Thyroid gland (tissue), 4 donors: ENCODE measurements around the gene SHROOM3. TPM values are rescaled to one million over a fixed set of nuclear protein-coding genes. Genes with fewer than 3 reads are reported as not detected.

Experiments used
- DNase-seq, 2 donors: peaks; one replicate each; pipeline ENCODE4 v3.0.0-alpha.2; 2019
- H3K27ac ChIP-seq, 3 donors: fragments of 200-600 bp; sonication (generic); 1 replicate in 2 of 3; 2 replicates in 1 of 3; pipeline ENCODE4 v1.5.1; 2016 to 2019; ENCODE audit warnings: mild to moderate bottlenecking in 1 of 3, moderate library complexity in 1 of 3
- H3K27me3 ChIP-seq: fragments of 200-600 bp; sonication (generic); one replicate; pipeline ENCODE4 v1.5.1; 2019
- H3K36me3 ChIP-seq, 2 donors: fragments of 200-600 bp; sonication (generic); one replicate each; pipeline ENCODE4 v1.5.1; 2016 to 2019
- H3K4me1 ChIP-seq, 2 donors: fragments of 200-600 bp; sonication (generic); one replicate each; pipeline ENCODE4 v1.5.1; 2017 to 2019
- H3K4me3 ChIP-seq, 3 donors: fragments of 200-600 bp; sonication (generic); replicated peaks in 1 of 3; 1 replicate in 2 of 3; 2 replicates in 1 of 3; pipeline ENCODE4 v1.5.1; 2016; ENCODE audit warnings: mild to moderate bottlenecking in 1 of 3
- H3K9me3 ChIP-seq: fragments of 200-600 bp; sonication (generic); one replicate; pipeline ENCODE4 v1.5.1; 2017
- POLR2A ChIP-seq, 2 donors: fragments of 450-650 bp; IDR thresholded peaks; one replicate each; pipeline ENCODE4 v1.6.1; 2017; ENCODE audit warnings: antibody characterized with exemption in 2 of 2, mild to moderate bottlenecking in 2 of 2, moderate library complexity in 1 of 2
- WGBS, 2 donors: methylation state at CpG; one replicate each; pipeline ENCODE4 v1.1.5; 2017; 5-methylcytosine and 5-hydroxymethylcytosine counted together
- intact Hi-C: fragments of 100-400 bp; cut with DNase I; formaldehyde crosslinking; loops from one replicate; pipeline ENCODE4 v1.15.1; 2023
- total RNA-seq, 4 donors: library from RNA; depleted of rRNA; stranded (reverse); fragments of >200 nt; gene quantifications; one replicate each; pipeline ENCODE4 v1.2.3, GENCODE V29; 2016
- TF ChIP-seq, protein P1 (sequence below), 6 experiments: fragments of 200-600 bp in 3 of 6; fragments of 450-650 bp in 3 of 6; sonication (generic) in 3 of 6; IDR thresholded peaks; one replicate each; pipeline ENCODE4 v1.5.1; 2016 to 2019; ENCODE audit warnings: antibody characterized with exemption in 6 of 6, mild to moderate bottlenecking in 2 of 6, inconsistent platforms in 1 of 6, moderate library complexity in 1 of 6

SHROOM3 gene
- total RNA-seq, 4 donors from 2014 or later, result 41.7 to 77.8 (median 62.0) TPM

DNA sequence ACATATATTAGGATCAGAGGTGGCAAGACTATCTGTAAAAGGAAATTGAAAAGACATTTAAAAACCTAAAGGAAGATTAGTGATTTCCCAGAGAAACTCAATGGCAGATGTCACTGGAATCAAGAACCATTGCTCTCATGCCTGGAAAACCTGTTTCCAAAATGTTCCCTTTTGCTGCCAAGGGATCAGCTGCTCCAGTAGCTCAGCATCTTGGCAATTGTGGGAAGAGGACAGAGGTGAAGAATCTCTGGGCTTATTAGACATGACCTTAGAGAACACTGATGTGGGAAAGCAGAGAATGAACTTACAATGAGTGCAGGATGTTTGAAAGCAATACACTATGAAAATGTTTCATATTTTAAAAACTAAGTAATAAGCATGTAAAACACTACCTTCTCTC, 98.3 kb downstream of the SHROOM3 start:
- TF ChIP-seq POLR2A (IDR thresholded peaks at IDR 0.05), result no peak
- TF ChIP-seq, protein P1, sequence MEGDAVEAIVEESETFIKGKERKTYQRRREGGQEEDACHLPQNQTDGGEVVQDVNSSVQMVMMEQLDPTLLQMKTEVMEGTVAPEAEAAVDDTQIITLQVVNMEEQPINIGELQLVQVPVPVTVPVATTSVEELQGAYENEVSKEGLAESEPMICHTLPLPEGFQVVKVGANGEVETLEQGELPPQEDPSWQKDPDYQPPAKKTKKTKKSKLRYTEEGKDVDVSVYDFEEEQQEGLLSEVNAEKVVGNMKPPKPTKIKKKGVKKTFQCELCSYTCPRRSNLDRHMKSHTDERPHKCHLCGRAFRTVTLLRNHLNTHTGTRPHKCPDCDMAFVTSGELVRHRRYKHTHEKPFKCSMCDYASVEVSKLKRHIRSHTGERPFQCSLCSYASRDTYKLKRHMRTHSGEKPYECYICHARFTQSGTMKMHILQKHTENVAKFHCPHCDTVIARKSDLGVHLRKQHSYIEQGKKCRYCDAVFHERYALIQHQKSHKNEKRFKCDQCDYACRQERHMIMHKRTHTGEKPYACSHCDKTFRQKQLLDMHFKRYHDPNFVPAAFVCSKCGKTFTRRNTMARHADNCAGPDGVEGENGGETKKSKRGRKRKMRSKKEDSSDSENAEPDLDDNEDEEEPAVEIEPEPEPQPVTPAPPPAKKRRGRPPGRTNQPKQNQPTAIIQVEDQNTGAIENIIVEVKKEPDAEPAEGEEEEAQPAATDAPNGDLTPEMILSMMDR (IDR thresholded peaks at IDR 0.05), result no peak
- intact Hi-C loops, result no loop called here

DNA sequence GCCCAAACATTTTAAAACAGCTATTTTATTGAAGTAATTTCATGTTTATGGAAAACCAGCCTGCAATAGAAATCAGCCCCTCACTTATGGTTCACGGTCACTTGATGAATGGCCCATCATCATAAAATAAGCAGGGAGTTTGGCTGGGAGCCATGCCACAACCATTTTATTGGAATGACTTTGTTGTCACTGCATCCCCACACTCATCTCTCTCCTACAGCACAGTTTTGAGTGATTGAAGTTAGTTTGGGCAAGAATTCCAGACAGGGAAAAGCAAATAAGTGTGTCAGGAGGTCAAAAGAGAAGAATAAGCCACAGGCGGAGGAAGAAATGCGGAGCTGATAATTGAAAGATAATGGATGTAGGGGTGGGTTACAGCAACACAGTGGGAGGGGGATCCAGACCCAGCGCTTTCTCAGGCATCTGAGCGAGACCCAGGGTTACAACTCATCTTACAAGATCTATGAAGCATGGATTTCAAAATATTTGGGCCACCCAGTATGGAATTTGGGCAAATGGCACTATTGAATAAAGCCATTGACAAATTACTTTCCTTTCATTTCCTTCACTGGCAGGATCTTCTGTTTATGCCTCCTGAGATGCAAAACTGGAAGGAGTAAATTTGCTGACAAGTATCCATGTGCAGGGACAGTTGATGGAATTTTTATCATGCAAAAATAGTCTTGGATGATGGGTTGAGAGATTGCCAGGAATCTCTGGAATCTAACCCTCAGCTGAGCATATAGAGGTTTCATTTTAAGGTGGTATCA, 100.8 kb downstream of the SHROOM3 start:
- 72 to 74% methylated on average over 5 of the region's 5 CpGs for WGBS, 2 donors
- intact Hi-C loops, result no loop called here

More for the DNA sequence above, 98.3 kb downstream of the SHROOM3 start:
- no peak for DNase-seq
- Histone ChIP-seq H3K36me3 (no peaks in the 10 kb centered on the region), H3K27me3 (no peaks in the 10 kb centered on the region), H3K27ac (no peak overlapping the region), H3K4me1 (peaks cover 4 to 19% of the 10 kb centered on the region in 2 donors), H3K9me3 (no peaks in the 10 kb centered on the region), H3K4me3 (no peak overlapping the region)

DNA sequence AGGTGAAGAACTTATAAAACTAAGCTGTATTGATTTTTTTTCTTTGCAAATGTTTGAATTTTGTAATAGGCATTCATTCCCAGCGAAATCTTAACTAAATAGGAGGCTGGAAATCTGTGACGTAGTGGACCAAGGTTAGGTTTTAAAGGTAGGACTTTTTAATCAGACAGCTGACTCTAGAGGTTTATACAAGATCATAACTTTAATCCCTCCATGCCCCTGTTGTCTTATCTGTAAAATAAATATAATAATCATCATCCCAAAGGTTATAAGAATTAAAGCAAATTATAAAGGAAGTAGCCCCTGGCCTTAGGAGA, 101.3 kb downstream of the SHROOM3 start:
- H3K9me3 ChIP-seq, result no peaks in the 10 kb centered on the region
- TF ChIP-seq POLR2A (IDR thresholded peaks at IDR 0.05), result no peak
- TF ChIP-seq, protein P1 (IDR thresholded peaks at IDR 0.05), result no peak
- no peak for DNase-seq
- peaks cover 4 to 19% of the 10 kb centered on the region in 2 donors for H3K4me1 ChIP-seq
- H3K36me3 ChIP-seq, result no peaks in the 10 kb centered on the region
- 79 to 90% methylated on average over 2 of the region's 2 CpGs for WGBS, 2 donors
- no peak overlapping the region for H3K27ac ChIP-seq
- H3K27me3 ChIP-seq, result no peaks in the 10 kb centered on the region
- H3K4me3 ChIP-seq, result no peak overlapping the region
- intact Hi-C loops, result no loop called here

More for the DNA sequence above, 100.8 kb downstream of the SHROOM3 start:
- Histone ChIP-seq H3K4me3 (no peak overlapping the region), H3K27ac (no peak overlapping the region), H3K36me3 (no peaks in the 10 kb centered on the region), H3K27me3 (no peaks in the 10 kb centered on the region), H3K9me3 (no peaks in the 10 kb centered on the region), H3K4me1 (peaks cover 4 to 19% of the 10 kb centered on the region in 2 donors)
- no peak for DNase-seq
- TF ChIP-seq POLR2A (IDR thresholded peaks at IDR 0.05), result no peak
- TF ChIP-seq, protein P1 (IDR thresholded peaks at IDR 0.05), result no peak

DNA sequence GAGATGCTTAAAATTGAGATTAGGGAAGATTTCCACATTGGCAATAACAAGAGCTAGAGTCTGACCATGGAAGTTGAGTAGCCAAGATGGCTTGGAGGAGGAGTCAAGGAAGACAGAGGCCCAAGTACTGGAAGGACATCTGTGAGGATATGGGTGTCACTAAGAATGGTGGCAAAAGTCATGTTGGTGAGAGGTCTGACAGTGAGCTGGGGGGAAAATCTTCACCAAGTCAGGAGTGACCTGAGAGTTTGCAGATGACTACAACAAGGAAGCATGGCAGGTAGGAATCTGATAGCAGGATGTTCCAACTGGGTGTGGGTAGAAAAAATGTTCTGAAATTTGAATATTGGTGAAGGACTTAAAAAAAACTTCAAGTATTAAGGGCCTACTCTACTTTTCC, 103.3 kb downstream of the SHROOM3 start:
- no peaks in the 10 kb centered on the region for H3K9me3 ChIP-seq
- intact Hi-C loops, result no loop called here
- no peaks in the 10 kb centered on the region for H3K36me3 ChIP-seq
- no peak overlapping the region for H3K4me3 ChIP-seq
- H3K27me3 ChIP-seq, result no peaks in the 10 kb centered on the region
- H3K4me1 ChIP-seq, result peaks cover 4 to 19% of the 10 kb centered on the region in 2 donors
- TF ChIP-seq, protein P1 (IDR thresholded peaks at IDR 0.05), result no peak
- no peak for TF ChIP-seq POLR2A (IDR thresholded peaks at IDR 0.05)
- no peak for DNase-seq
- H3K27ac ChIP-seq, result no peak overlapping the region

DNA sequence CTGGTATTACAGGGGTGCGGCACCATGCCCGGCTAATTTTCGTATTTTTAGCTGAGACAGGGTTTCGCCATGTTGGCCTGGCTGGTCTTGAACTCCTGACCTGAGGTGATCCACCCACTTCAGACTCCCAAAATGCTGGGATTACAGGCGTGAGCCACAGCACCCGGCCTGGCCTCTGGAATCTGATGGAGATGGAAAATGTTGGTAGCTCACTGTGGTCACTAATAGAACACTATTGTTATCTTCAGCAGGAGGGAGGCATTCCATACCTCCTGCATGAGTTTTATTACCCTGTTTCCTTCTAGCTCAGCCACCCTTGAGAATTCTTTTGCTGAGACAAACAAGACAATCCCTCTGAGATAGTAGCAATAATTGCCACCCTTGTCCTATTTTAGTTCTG, 105.0 kb downstream of the SHROOM3 start:
- intact Hi-C loops, result no loop called here
- Histone ChIP-seq H3K4me3 (no peak overlapping the region), H3K27ac (no peak overlapping the region), H3K27me3 (no peaks in the 10 kb centered on the region), H3K36me3 (no peaks in the 10 kb centered on the region), H3K4me1 (peaks cover 4 to 18% of the 10 kb centered on the region in 2 donors), H3K9me3 (no peaks in the 10 kb centered on the region)
- 82 to 92% methylated on average over 6 of the region's 6 CpGs for WGBS, 2 donors
- DNase-seq, result no peak
- TF ChIP-seq, protein P1 (IDR thresholded peaks at IDR 0.05), result no peak
- no peak for TF ChIP-seq POLR2A (IDR thresholded peaks at IDR 0.05)
